Skeletal muscle cell (primary cell): ENCODE results near the gene UBE2D2.
"Not testable (repeated sequence)": the region's sequence is repeated elsewhere in the genome, so short reads cannot be mapped to it uniquely, and the experiment has no call there.

Experiments
- DNase-seq: peaks from one replicate; pipeline ENCODE4 v3.0.0-alpha.2; 2010; ENCODE audit warnings: low read depth
- H3K4me3 ChIP-seq: 2 replicates; pipeline ENCODE4 v1.5.1; 2011; ENCODE audit warnings: low read depth, mild to moderate bottlenecking, control low read depth, low read length, moderate library complexity

The UBE2D2 gene

DNA sequence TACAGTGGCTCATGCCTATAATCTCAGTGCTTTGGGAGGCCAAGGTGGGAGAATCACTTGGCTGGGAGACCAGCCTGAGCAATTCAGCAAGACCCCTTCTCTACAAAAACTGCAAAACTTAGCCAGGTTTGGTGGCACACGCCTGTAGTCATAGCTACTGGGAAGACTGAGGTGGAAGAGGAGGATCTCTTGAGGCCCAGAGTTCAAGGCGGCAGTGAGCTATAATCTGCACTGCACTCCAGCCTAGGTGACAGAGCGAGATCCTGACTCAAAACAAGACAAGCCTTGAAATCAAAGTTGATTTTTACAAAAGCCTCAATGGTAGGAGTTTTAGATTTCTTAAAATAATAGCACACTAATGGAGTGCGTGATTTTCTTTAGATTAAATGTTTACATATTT lies 14.6 kb downstream of the UBE2D2 start:
- H3K4me3 ChIP-seq: no peak overlapping the region
- DNase-seq: no peak

DNA sequence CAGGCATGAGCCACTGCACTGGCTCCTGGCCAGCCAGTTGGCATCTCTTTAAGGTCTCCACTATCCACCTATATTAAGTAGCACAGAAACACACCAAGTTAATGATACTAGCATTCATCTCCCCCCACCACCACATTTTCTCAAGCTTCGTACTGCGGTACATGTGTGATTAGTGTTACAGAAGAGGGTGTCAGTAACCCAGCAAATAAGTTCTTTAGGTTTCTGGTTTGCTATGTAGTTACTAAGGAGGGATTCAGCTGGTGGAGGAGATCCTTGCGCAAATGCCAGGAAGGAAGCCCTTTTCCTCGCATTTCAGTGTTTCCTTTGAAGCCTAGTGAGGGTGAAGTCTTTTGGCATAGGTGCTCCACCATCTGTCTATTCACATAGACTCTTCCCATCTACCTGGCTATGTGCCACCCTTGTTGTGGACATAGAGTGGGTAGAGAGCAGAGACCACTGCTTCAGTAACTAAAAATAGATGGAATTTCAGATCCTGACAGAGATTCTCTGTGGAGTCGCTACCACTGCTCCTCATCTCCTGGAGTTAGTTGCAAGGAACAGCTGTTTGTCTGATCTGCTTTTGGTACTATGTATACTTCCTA lies 16.7 kb downstream of the UBE2D2 start:
- no peak for DNase-seq
- H3K4me3 ChIP-seq: no peak overlapping the region

DNA sequence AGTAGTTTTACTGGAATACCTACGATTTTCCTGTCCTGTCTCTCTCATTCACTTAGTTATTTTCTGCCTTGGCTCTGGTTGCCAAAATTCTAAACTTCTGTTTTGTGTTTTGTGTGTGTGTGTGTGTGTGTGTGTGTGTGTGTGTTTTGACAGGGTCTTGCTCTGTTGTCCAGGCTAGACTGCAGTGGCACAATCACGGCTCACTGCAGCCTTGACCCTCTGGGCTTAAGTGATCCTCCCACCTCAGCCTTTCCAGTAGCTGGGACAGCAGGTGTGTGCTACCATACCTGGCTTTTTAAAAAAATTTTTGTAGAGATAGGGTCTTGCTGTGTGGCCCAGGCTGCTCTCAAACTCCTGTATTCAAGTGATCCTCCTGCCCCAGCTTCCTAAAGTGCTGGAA lies 17.2 kb downstream of the UBE2D2 start:
- no peak for DNase-seq

DNA sequence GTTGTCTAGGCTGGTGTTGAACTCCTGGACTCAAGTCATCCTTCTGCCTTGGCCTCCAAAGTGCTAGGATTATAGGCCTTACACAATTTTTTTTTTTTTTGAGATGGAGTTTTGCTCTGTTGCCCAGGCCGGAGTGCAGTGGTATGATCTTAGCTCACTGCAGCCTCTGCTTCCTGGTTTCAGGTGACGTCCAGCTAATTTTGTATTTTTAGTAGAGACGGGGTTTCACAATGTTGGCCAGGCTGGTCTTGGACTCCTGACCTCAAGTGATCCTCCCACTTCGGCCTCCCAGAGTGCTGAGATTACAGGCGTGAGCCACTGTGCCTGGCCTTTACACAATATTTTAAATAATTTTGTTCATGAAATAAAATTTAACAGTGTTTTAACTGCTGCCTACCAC lies 21.0 kb downstream of the UBE2D2 start:
- not testable (repeated sequence) for DNase-seq, H3K4me3 ChIP-seq

More for the DNA sequence above, 17.2 kb downstream of the UBE2D2 start:
- no peak overlapping the region for H3K4me3 ChIP-seq

DNA sequence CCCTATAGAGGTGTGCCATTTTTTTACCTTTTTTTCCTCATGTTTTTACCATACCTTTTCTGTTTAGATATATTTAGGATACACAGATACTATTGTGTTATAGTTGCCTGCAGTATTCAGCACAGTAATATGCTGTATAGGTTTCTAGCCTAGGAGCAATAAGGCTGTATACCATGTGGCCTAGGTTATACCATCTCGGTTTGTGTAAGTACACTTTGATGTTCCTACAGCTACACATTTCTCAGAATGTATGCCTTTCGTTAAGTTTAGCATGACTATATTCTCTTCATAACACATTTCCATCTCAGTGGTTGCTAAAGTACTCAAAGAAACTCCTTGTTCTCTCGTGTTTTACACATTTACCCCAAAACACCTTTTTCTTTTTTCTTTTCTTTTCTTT lies 23.0 kb downstream of the UBE2D2 start:
- no peak overlapping the region for H3K4me3 ChIP-seq
- no peak for DNase-seq

DNA sequence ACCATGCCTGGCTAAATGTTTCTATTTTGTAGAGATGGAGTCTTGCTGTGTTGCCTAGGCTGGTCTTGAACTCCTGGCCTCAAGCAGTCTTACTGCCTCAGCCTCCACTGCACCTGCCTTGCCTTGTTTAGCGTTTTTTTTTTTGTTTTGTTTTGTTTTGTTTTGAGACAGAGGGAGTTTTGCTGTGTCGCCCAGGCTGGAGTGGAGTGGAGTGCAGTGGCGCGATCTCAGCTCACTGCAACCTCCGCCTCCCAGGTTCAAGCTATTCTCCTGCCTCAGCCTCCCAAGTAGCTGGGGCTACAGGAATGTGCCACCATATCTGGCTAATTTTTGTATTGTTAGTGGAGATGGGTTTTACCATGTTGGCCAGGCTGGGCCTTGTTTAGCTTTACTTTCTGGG lies 27.0 kb downstream of the UBE2D2 start:
- DNase-seq, H3K4me3 ChIP-seq: not testable (repeated sequence)

DNA sequence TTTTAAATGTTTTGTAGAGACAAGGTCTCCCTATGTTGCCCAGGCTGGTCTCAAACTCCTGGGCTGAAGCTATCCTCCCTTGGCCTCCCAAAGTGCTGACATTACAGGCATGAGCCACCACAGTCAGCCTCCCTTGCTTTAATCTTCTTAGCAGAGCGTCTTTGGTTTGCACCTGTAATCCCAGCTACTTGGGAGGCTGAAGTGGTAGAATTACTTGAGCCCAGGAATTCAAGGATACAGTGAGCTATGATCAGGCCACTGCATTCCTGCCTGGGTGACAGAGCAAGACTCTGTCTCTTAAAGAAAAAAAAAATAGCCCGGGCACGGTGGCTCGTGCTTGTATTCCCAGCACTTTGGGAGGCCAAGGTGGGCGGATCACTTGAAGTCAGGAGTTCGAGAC lies 27.8 kb downstream of the UBE2D2 start:
- no peak overlapping the region for H3K4me3 ChIP-seq
- DNase-seq: no peak

DNA sequence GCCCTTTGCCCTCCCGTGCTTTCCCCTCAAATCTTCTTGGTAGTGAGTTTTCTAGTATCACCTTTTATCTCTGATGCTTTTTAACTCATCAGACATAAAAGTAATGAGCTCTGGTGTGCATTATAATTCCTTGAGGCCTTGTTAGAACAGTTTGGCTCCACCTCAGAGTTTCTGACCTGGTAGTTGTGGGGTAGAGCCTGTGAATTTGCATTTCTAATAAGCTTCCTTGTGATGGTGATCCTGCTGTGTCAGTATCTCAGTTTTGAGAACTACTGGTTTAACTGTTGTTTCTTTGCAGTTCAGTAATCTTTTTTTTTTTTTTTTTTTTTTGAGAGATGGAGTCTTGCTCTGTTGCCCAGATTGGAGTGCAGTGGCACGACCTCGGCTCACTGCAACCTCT lies 31.1 kb downstream of the UBE2D2 start:
- no peak for DNase-seq
- H3K4me3 ChIP-seq: no peak overlapping the region

DNA sequence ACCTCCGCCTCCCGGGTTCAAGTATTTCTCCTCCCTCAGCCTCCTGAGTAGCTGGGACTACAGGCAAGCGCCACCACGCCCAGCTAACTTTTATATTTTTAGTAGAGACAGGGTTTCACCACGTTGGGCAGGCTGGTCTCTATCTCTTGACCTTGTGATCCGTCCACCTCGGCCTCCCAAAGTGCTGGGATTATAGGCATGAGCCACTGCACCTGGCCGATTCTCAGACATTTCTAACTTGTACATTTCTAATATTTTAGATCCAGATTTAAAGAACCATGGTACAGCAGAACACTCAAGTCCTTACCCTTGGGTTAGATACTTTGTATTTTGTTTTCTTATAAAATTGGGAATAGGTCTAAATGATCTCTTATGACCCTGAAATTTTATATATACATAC lies 31.9 kb downstream of the UBE2D2 start:
- DNase-seq: not testable (repeated sequence)

DNA sequence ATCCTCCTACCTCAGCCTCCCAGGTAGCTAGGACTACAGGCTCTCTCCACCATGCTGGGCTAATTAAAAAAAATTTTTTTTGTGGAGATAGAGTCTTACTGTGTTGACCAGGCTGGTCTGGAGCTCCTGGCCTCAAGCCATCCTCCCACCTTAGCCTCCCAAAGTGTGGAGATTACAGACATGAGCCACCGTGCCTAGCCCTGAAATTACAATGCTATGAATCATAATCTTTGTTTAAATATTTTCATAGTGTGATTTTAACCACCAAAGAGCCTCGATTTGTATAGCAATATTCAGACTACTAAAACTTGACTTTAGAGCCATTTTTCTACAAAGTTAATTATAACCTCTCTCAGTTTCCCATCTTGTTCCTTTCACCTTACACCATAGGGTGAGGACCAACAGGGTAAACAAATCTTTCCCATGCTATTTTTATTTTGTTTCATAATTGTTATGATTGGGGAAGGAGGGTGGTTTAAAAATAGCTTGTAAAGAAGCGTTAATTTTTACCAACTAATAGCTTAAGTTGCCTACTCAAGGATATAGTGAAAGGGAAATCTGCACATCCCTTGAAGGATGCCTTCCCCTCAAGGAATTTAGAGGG lies 32.7 kb downstream of the UBE2D2 start:
- no peak overlapping the region for H3K4me3 ChIP-seq
- no peak for DNase-seq

More for the DNA sequence above, 31.9 kb downstream of the UBE2D2 start:
- H3K4me3 ChIP-seq: not testable (repeated sequence)

DNA sequence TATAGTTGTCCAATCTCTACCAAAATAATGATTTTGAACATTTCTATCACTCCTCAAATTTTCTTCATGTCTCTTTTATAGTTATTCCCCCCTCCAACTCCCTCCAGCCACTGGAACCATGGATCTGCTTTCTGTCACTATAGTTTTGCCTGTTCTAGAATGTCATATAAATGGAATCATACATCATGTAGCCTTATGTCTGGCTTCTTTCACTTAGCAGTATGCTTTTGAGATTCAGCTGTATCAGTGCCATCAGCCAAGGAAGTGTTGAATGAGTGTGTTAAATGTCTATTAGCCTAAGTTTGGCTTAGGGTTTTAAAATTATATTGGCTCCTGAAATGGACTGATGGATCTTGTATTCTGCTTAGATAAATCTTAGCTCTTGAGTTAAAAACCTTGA lies 36.0 kb downstream of the UBE2D2 start:
- no peak for DNase-seq
- no peak overlapping the region for H3K4me3 ChIP-seq

DNA sequence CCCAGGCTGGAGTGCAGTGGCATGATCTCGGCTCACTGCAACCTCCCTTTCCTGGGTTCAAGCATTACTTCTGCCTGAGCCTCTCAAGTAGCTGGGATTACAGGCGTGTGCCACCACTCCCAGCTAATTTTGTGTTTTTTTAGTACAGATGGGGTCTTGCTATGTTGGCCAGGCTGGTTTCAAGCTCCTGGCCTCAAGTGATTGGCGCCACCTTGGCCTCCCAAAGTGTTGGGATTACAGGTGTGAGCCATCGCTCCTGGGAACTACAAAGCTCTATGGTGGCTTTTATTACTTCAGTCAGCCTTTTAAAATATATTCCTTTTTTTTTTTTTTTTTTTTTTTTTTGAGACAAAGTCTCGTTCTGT lies 37.4 kb downstream of the UBE2D2 start:
- not testable (repeated sequence) for DNase-seq

DNA sequence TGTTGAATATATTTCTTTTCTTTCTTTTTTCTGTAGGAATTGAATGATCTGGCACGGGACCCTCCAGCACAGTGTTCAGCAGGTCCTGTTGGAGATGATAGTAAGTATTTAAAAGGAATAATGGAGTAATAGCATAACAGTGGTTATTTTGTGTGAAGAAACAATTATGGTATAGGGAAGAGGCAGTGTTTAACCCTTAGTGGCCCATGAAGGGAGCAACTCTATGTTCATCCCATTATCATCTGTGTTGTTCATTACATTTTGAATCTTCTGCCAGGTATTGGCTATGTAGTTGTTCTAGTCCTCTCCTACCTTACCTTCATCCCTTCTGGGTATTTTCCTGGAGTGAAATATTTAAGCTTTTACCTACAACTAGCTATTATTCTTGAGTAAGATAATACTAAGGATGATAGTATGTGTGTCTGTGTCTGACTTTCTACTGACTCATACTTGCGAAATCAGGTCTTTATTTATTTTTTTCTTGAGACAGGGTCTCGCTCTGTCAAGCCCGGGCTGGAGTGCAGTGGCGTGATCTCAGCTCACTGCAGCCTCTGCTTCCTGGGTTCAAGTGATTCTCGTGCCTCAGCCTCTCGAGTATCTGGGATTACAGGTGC lies 39.3 kb downstream of the UBE2D2 start:
- no peak overlapping the region for H3K4me3 ChIP-seq
- DNase-seq: no peak

More for the DNA sequence above, 37.4 kb downstream of the UBE2D2 start:
- H3K4me3 ChIP-seq: not testable (repeated sequence)

DNA sequence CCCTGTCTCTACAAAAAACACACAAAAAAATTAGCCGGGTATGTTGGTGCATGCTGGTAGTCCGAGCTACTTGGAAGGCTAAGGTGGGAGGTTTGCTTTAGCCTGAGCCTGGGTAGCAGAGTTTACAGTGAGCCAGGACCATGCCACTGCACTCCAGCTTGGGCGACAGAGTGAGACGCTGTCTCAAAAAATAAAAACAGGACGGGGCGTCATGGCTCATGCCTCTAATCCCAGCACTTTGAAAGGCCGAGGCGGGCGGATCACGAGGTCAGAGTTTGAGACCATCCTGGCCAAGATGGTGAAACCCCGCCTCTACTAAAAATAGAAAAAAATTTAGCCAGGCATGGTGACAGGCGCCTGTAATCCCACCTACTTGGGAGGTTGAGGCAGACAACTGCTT lies 40.3 kb downstream of the UBE2D2 start:
- H3K4me3 ChIP-seq: no peak overlapping the region
- no peak for DNase-seq

DNA sequence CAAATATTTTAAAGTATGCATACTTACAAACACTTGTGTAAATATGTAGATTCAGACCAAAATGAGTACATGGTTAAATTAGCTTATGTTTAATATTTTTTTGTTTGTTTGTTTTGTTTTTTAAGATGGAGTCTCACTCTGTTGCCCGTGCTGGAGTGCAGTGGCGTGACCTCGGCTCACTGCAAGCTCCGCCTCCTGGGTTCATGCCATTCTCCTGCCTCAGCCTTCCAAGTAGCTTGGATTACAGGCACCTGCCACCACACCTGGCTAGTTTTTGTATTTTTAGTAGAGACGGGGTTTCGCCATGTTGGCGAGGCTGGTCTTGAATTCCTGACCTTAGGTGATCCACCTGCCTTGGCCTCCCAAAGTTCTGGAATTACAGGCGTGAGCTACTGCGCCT lies 40.8 kb downstream of the UBE2D2 start:
- DNase-seq, H3K4me3 ChIP-seq: not testable (repeated sequence)

DNA sequence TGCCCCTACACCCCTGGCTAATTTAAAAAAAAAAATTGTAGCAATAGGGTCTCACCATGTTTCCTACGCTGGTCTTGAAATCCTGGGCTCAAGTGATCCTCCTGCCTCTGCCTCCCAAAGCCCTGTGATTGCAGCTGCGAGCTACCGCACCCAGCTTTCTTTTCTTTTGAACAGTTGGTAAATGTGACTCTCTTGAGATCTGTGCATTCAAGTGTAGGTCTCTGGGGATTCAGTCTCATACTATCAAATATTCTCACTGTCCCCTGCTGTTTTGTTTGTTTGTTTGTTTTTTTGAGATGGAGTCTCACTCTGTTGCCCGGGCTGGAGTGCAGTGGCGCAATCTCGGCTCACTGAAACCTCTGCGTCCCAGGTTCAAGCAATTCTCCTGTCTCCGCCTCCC lies 44.7 kb downstream of the UBE2D2 start:
- no peak for DNase-seq
- H3K4me3 ChIP-seq: no peak overlapping the region

DNA sequence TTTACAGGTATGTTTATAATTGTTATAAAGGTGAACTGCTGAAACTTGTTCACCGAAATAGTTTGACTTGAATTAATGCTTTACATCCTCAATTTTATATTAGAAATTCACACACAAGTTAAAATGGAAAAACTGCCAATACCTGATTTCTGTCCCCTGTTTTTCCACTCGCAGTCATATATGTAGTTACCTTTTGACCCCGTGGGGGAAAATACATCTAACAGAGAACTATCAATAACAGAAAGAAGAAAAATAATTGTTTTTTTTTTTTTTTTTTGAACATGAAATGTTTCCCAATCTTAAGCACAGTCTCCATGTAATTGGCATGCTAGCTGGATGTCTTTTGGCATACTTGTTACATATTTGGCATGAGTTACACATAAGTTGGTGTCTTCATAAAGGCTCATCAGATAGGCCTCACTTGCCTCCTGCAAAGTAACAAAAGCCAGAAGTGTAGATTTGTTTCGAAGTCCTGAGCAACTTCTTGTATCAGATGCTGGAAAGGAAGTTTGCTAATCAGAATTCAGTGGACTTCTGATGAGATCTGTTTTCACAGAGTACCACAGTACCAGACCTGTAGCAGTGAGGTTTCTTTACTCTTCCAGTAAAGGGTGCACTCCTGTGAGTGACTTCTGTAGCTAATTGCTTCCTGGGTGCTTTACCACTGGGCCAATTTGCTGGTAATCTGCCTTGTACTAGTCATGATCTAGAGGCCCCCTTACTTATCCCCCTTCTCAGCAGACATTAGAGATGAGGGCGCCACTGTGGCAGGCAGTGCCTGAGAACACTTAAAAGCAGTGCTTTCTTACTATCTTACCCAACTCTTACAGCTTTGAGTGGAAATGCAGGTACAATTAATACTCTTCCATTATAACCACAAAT lies 50.8 kb downstream of the UBE2D2 start:
- no peak overlapping the region for H3K4me3 ChIP-seq
- no peak for DNase-seq

DNA sequence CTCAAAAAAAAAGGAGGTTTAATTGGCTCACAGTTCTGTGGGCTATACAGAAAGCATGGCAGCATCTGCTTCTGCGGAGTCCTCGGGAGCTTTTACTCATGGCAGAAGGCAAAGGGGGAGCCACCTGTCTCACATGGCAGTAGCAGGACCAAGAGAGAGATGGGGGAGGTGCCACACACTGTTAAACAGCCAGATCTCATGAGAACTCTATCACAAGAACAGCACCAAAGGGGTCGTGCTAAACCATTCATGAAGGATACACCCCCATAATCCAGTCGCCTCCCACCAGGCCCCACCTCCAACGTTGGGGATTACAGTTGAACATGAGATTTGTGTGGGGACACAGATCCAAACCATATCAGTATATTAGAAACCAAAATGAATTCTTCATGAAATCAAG lies 58.7 kb downstream of the UBE2D2 start:
- DNase-seq: no peak

DNA sequence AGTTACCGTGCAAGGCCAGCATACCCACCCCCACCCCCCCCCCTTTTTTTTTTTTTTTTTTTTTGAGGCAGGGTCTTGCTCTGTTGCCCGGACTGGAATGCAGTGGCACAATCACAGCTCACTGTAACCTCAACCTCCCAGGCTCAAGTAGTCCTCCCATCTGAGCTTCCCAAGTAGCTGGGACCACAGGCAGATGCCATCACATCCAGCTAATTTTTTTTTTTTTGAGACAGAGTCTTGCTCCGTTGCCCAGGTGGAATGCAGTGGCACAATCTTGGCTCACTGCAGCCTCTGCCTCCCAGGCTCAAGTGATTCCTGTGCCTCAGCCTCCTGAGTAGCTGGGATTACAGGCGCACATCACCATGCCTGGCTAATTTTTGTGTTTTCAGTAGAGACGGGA lies 64.3 kb downstream of the UBE2D2 start:
- not testable (repeated sequence) for DNase-seq, H3K4me3 ChIP-seq

More for the DNA sequence above, 58.7 kb downstream of the UBE2D2 start:
- H3K4me3 ChIP-seq: no peak overlapping the region

DNA sequence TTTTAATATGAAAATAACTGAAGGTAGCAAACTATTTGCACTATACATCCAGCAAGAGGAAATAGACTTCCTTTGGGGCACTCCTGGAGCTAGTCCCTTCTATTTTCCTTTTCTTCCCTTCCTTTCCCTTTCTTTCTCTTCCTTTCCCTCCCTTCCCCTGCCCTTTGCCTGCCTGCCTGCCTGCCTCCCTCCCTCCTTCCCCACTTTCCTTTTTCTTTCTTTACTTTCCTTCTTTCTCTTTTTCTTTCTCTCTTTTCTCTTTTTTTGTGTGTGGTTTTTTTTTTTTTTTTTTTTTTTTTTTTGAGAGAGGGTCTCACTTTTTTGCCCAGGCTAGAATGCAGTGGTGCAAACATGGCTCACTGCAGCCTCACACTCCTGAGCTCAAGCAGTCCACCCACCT lies 69.7 kb downstream of the UBE2D2 start:
- no peak for DNase-seq

More for the DNA sequence above, 69.7 kb downstream of the UBE2D2 start:
- H3K4me3 ChIP-seq: no peak overlapping the region
